Measurements from ENCODE around the gene ADGRL2.

The ADGRL2 gene
- total RNA-seq: 0 reads per million in 3 donors

GRCh38 chr1:81800695-81801650, at the start of gene ADGRL2:
ADGRL2 (plus strand) TSS chr1:81800934; CDS start chr1:81836985, 36,051 bp downstream.
- no peak for DNase-seq
- H3K27ac ChIP-seq (ENCODE audit: insufficient read depth, low read length, poor library complexity, severe bottlenecking): no peak within 1 kb of the TSS

DNA sequence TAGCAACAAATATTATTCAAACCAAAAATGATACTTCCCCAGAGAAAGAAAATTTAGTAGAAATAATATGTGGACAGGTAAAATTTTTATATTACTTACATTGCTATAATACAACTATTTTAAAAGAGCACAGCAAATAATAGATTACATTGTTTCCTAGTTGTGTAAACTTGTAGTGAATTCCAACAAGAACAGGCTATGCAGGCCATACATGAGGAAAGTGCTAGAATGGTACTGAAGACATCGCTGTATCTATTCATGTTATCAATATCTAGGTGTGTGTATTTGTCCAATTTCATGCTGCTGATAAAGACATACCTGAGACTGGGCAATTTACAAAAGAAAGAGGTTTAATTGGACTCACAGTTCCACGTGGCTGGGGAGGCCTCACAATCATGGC, 47.9 kb upstream of the ADGRL2 start:
- H3K27me3 ChIP-seq (replicated peaks; ENCODE audit: control insufficient read depth, insufficient read depth, low read length, poor library complexity, severe bottlenecking): no peaks in the 10 kb centered on the region
- no peak overlapping the region for H3K27ac ChIP-seq (ENCODE audit: insufficient read depth, low read length, poor library complexity, severe bottlenecking)
- DNase-seq: no peak
- no peaks in the 10 kb centered on the region for H3K9me3 ChIP-seq (ENCODE audit: control insufficient read depth, low read length)
- H3K36me3 ChIP-seq (ENCODE audit: control insufficient read depth, insufficient read depth, low read length): no peaks in the 10 kb centered on the region
- H3K4me3 ChIP-seq (ENCODE audit: insufficient read depth, low read depth, low read length, poor library complexity, severe bottlenecking): no peak overlapping the region
- H3K4me1 ChIP-seq (ENCODE audit: control insufficient read depth, insufficient read depth, low read length, poor library complexity, severe bottlenecking): no peaks in the 10 kb centered on the region

More at GRCh38 chr1:81800695-81801650, at the start of gene ADGRL2:
- H3K27me3 ChIP-seq (replicated peaks; ENCODE audit: control insufficient read depth, insufficient read depth, low read length, poor library complexity, severe bottlenecking): peaks cover 8% of the 10 kb centered on the region
- no peaks in the 10 kb centered on the region for H3K4me1 ChIP-seq (ENCODE audit: control insufficient read depth, insufficient read depth, low read length, poor library complexity, severe bottlenecking)
- no peaks in the 10 kb centered on the region for H3K36me3 ChIP-seq (ENCODE audit: control insufficient read depth, insufficient read depth, low read length)
- no peak within 1 kb of the TSS for H3K4me3 ChIP-seq (ENCODE audit: insufficient read depth, low read depth, low read length, poor library complexity, severe bottlenecking)
- H3K9me3 ChIP-seq (ENCODE audit: control insufficient read depth, low read length): no peaks in the 10 kb centered on the region

GRCh38 chr1:81754424-81754823, 46.3 kb upstream of the ADGRL2 start:
- no peak overlapping the region for H3K4me3 ChIP-seq (ENCODE audit: insufficient read depth, low read depth, low read length, poor library complexity, severe bottlenecking)
- no peaks in the 10 kb centered on the region for H3K36me3 ChIP-seq (ENCODE audit: control insufficient read depth, insufficient read depth, low read length)
- no peaks in the 10 kb centered on the region for H3K9me3 ChIP-seq (ENCODE audit: control insufficient read depth, low read length)
- no peak overlapping the region for H3K27ac ChIP-seq (ENCODE audit: insufficient read depth, low read length, poor library complexity, severe bottlenecking)
- no peaks in the 10 kb centered on the region for H3K4me1 ChIP-seq (ENCODE audit: control insufficient read depth, insufficient read depth, low read length, poor library complexity, severe bottlenecking)
- no peak for DNase-seq
- no peaks in the 10 kb centered on the region for H3K27me3 ChIP-seq (replicated peaks; ENCODE audit: control insufficient read depth, insufficient read depth, low read length, poor library complexity, severe bottlenecking)

DNA sequence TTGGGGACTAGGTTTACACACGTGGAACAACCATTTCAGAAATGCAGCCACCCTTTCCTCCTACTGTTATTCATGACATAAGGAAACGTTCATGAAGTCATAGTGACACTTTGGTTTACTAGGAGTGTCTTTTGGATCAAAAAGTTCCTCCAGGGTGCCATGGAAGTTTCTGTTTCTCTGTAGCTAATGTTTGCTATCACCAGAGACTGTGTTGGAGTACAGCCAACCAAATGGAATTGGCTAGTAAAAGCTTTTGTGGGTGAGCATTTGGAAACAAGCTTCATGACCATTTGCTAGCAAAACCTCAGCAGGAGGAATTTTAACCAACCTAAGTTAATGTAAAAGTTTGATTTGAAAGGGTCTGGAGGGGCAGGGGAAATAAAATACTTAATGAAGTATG, 43.9 kb upstream of the ADGRL2 start:
- DNase-seq: no peak
- Histone ChIP-seq H3K27me3 (replicated peaks; ENCODE audit: control insufficient read depth, insufficient read depth, low read length, poor library complexity, severe bottlenecking) (no peaks in the 10 kb centered on the region), H3K36me3 (ENCODE audit: control insufficient read depth, insufficient read depth, low read length) (no peaks in the 10 kb centered on the region), H3K27ac (ENCODE audit: insufficient read depth, low read length, poor library complexity, severe bottlenecking) (no peak overlapping the region), H3K9me3 (ENCODE audit: control insufficient read depth, low read length) (no peaks in the 10 kb centered on the region), H3K4me1 (ENCODE audit: control insufficient read depth, insufficient read depth, low read length, poor library complexity, severe bottlenecking) (no peaks in the 10 kb centered on the region), H3K4me3 (ENCODE audit: insufficient read depth, low read depth, low read length, poor library complexity, severe bottlenecking) (no peak overlapping the region)

GRCh38 chr1:81757398-81758020, 43.2 kb upstream of the ADGRL2 start:
- no peak overlapping the region for H3K4me3 ChIP-seq (ENCODE audit: insufficient read depth, low read depth, low read length, poor library complexity, severe bottlenecking)
- DNase-seq: no peak
- no peaks in the 10 kb centered on the region for H3K4me1 ChIP-seq (ENCODE audit: control insufficient read depth, insufficient read depth, low read length, poor library complexity, severe bottlenecking)
- no peaks in the 10 kb centered on the region for H3K36me3 ChIP-seq (ENCODE audit: control insufficient read depth, insufficient read depth, low read length)
- H3K27ac ChIP-seq (ENCODE audit: insufficient read depth, low read length, poor library complexity, severe bottlenecking): no peak overlapping the region
- no peaks in the 10 kb centered on the region for H3K27me3 ChIP-seq (replicated peaks; ENCODE audit: control insufficient read depth, insufficient read depth, low read length, poor library complexity, severe bottlenecking)
- no peaks in the 10 kb centered on the region for H3K9me3 ChIP-seq (ENCODE audit: control insufficient read depth, low read length)

DNA sequence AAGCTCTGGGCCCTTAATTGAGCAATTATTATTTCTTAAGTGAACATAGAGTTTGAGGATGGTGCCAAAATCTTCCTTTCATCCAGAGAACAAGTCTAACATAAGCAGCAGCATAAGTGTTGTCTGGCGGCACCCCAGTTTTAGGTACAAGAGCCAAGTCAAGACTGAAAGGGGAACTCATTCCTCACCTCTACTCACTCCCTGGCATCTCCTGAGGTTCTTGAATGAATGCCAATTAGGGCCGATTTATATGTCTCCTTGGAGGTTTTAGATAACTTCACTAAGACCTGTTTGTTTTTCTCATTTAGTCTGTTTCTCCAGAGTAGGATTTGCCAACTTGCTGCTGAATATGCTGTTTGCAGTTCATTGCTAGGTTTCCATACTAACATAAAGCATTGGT, 42.6 kb upstream of the ADGRL2 start:
- no peak for DNase-seq
- Histone ChIP-seq H3K27me3 (replicated peaks; ENCODE audit: control insufficient read depth, insufficient read depth, low read length, poor library complexity, severe bottlenecking) (no peaks in the 10 kb centered on the region), H3K36me3 (ENCODE audit: control insufficient read depth, insufficient read depth, low read length) (no peaks in the 10 kb centered on the region), H3K4me1 (ENCODE audit: control insufficient read depth, insufficient read depth, low read length, poor library complexity, severe bottlenecking) (no peaks in the 10 kb centered on the region), H3K27ac (ENCODE audit: insufficient read depth, low read length, poor library complexity, severe bottlenecking) (no peak overlapping the region), H3K4me3 (ENCODE audit: insufficient read depth, low read depth, low read length, poor library complexity, severe bottlenecking) (no peak overlapping the region), H3K9me3 (ENCODE audit: control insufficient read depth, low read length) (no peaks in the 10 kb centered on the region)

- H3K27me3 ChIP-seq (replicated peaks; ENCODE audit: control insufficient read depth, insufficient read depth, low read length, poor library complexity, severe bottlenecking): no peaks in the 10 kb centered on the region
- no peaks in the 10 kb centered on the region for H3K36me3 ChIP-seq (ENCODE audit: control insufficient read depth, insufficient read depth, low read length)
- H3K27ac ChIP-seq (ENCODE audit: insufficient read depth, low read length, poor library complexity, severe bottlenecking): no peak overlapping the region
- H3K4me1 ChIP-seq (ENCODE audit: control insufficient read depth, insufficient read depth, low read length, poor library complexity, severe bottlenecking): no peaks in the 10 kb centered on the region
- H3K9me3 ChIP-seq (ENCODE audit: control insufficient read depth, low read length): no peaks in the 10 kb centered on the region
- no peak for DNase-seq
- H3K4me3 ChIP-seq (ENCODE audit: insufficient read depth, low read depth, low read length, poor library complexity, severe bottlenecking): no peak overlapping the region
These were observed 40.1 kb upstream of the ADGRL2 start for GRCh38 chr1:81760477-81761097.

GRCh38 chr1:81775510-81775909, 25.2 kb upstream of the ADGRL2 start:
- DNase-seq: no peak
- Histone ChIP-seq H3K9me3 (ENCODE audit: control insufficient read depth, low read length) (no peaks in the 10 kb centered on the region), H3K4me1 (ENCODE audit: control insufficient read depth, insufficient read depth, low read length, poor library complexity, severe bottlenecking) (no peaks in the 10 kb centered on the region)

GRCh38 chr1:81780705-81781454, 19.9 kb upstream of the ADGRL2 start:
- Histone ChIP-seq H3K27me3 (replicated peaks; ENCODE audit: control insufficient read depth, insufficient read depth, low read length, poor library complexity, severe bottlenecking) (no peaks in the 10 kb centered on the region), H3K9me3 (ENCODE audit: control insufficient read depth, low read length) (no peaks in the 10 kb centered on the region), H3K27ac (ENCODE audit: insufficient read depth, low read length, poor library complexity, severe bottlenecking) (no peak overlapping the region), H3K4me3 (ENCODE audit: insufficient read depth, low read depth, low read length, poor library complexity, severe bottlenecking) (no peak overlapping the region), H3K4me1 (ENCODE audit: control insufficient read depth, insufficient read depth, low read length, poor library complexity, severe bottlenecking) (no peaks in the 10 kb centered on the region), H3K36me3 (ENCODE audit: control insufficient read depth, insufficient read depth, low read length) (no peaks in the 10 kb centered on the region)
- no peak for DNase-seq

More at GRCh38 chr1:81775510-81775909, 25.2 kb upstream of the ADGRL2 start:
- H3K27me3 ChIP-seq (replicated peaks; ENCODE audit: control insufficient read depth, insufficient read depth, low read length, poor library complexity, severe bottlenecking): no peaks in the 10 kb centered on the region
- no peaks in the 10 kb centered on the region for H3K36me3 ChIP-seq (ENCODE audit: control insufficient read depth, insufficient read depth, low read length)
- no peak overlapping the region for H3K4me3 ChIP-seq (ENCODE audit: insufficient read depth, low read depth, low read length, poor library complexity, severe bottlenecking)
- no peak overlapping the region for H3K27ac ChIP-seq (ENCODE audit: insufficient read depth, low read length, poor library complexity, severe bottlenecking)
